Cardiac muscle cell (in vitro differentiated cells and primary cell): ENCODE results near the gene CXCL5. TPM values are rescaled to one million over a fixed set of nuclear protein-coding genes. Genes with fewer than 3 reads are reported as not detected.

ENCODE experiments used
- DNase-seq, 2 donors: peaks; one replicate each; pipeline versions ENCODE4 v3.0.0 to v3.0.0-alpha.2; 2010 to 2017; ENCODE audit warnings: low read depth in 1 of 2, low spot score in 1 of 2
- H3K27ac ChIP-seq: fragments of 200-600 bp; sonication (generic); 2 replicates; pipeline ENCODE4 v1.5.1; 2016
- H3K27me3 ChIP-seq: fragments of 200-600 bp; sonication (generic); 2 replicates; pipeline ENCODE4 v1.6.0; 2016; ENCODE audit warnings: control low read depth
- H3K36me3 ChIP-seq: fragments of 200-600 bp; sonication (generic); 2 replicates; pipeline ENCODE4 v1.5.1; 2016; ENCODE audit warnings: control low read depth
- H3K4me1 ChIP-seq: fragments of 200-600 bp; sonication (generic); 2 replicates; pipeline ENCODE4 v1.8.1; 2017; ENCODE audit warnings: low read depth, mild to moderate bottlenecking, mixed run types
- H3K4me3 ChIP-seq: fragments of 200-600 bp; sonication (generic); 2 replicates; pipeline ENCODE4 v1.5.1; 2016; ENCODE audit warnings: mild to moderate bottlenecking
- H3K9me3 ChIP-seq: fragments of 200-600 bp; sonication (generic); 2 replicates; pipeline ENCODE4 v1.5.1; 2017; ENCODE audit warnings: low read depth, mild to moderate bottlenecking, control low read depth
- polyA plus RNA-seq: library from polyadenylated mRNA; unstranded; fragments of >200 nt; fragmentation: Nextera tagmentation; extraction: Ambion mirVana; gene quantifications from 2 replicates; pipeline ENCODE4 v1.2.1, GENCODE V29; 2016
- total RNA-seq: library from RNA; depleted of rRNA; stranded (reverse); fragments of >200 nt; gene quantifications from 2 replicates; pipeline ENCODE4 v1.2.3, GENCODE V29; 2016
- TF ChIP-seq, protein P1 (sequence below): IDR thresholded peaks from 2 replicates; pipeline ENCODE4 v1.5.1; 2012; ENCODE audit warnings: low read depth, mild to moderate bottlenecking, low read length

Gene CXCL5
- total and polyA plus RNA-seq, 2 experiments from 2014 or later = not detected

- Histone ChIP-seq H3K9me3 (no peaks in the 10 kb centered on the region), H3K27me3 (peaks cover 6% of the 10 kb centered on the region), H3K27ac (no peak overlapping the region), H3K36me3 (no peaks in the 10 kb centered on the region), H3K4me3 (peak overlapping the region; percentile 63), H3K4me1 (no peaks in the 10 kb centered on the region)
- no peak for DNase-seq
- TF ChIP-seq, protein P1, sequence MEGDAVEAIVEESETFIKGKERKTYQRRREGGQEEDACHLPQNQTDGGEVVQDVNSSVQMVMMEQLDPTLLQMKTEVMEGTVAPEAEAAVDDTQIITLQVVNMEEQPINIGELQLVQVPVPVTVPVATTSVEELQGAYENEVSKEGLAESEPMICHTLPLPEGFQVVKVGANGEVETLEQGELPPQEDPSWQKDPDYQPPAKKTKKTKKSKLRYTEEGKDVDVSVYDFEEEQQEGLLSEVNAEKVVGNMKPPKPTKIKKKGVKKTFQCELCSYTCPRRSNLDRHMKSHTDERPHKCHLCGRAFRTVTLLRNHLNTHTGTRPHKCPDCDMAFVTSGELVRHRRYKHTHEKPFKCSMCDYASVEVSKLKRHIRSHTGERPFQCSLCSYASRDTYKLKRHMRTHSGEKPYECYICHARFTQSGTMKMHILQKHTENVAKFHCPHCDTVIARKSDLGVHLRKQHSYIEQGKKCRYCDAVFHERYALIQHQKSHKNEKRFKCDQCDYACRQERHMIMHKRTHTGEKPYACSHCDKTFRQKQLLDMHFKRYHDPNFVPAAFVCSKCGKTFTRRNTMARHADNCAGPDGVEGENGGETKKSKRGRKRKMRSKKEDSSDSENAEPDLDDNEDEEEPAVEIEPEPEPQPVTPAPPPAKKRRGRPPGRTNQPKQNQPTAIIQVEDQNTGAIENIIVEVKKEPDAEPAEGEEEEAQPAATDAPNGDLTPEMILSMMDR = no peak
These were observed 38.8 kb upstream of the CXCL5 start for GRCh38 chr4:74037076-74037955.

GRCh38 chr4:74033739-74034138 is 35.3 kb upstream of the CXCL5 start:
- Histone ChIP-seq H3K27ac (no peak overlapping the region), H3K4me1 (no peaks in the 10 kb centered on the region), H3K36me3 (no peaks in the 10 kb centered on the region)

DNA sequence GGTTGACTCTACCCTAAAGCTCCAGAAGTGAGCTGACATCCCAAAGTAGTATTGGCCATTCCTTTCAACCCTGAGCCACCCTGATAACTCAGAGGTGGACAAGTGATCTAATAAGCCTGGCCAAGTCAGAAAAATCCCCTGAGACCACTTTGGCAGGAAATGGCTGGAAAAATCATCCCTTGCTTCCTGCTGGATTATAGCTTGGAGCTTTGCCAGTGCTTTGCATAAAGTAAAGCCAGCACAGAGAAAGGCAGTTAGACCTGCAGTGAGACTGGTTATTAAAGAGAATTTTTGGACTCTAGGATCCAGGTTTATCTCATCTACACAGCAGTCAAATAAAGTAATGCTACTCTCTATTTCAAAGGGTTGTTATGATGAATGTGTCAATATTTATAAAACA is 33.6 kb upstream of the CXCL5 start:
- Histone ChIP-seq H3K9me3 (no peaks in the 10 kb centered on the region), H3K36me3 (no peaks in the 10 kb centered on the region), H3K4me3 (no peak overlapping the region), H3K27me3 (no peaks in the 10 kb centered on the region), H3K27ac (no peak overlapping the region), H3K4me1 (no peaks in the 10 kb centered on the region)
- DNase-seq = peak in 1 of 2 donors; percentile 63
- TF ChIP-seq, protein P1 = no peak

More at GRCh38 chr4:74033739-74034138, 35.3 kb upstream of the CXCL5 start:
- Histone ChIP-seq H3K4me3 (no peak overlapping the region), H3K9me3 (no peaks in the 10 kb centered on the region), H3K27me3 (no peaks in the 10 kb centered on the region)
- TF ChIP-seq, protein P1 = no peak
- DNase-seq = peak in 1 of 2 donors; percentile 40

- H3K4me3 ChIP-seq = no peak overlapping the region
- no peak overlapping the region for H3K27ac ChIP-seq
- no peaks in the 10 kb centered on the region for H3K4me1 ChIP-seq
- TF ChIP-seq, protein P1 = no peak
- DNase-seq = no peak
- no peaks in the 10 kb centered on the region for H3K36me3 ChIP-seq
- no peaks in the 10 kb centered on the region for H3K9me3 ChIP-seq
- H3K27me3 ChIP-seq = no peaks in the 10 kb centered on the region
These were observed 33.1 kb upstream of the CXCL5 start for GRCh38 chr4:74031576-74031975.

GRCh38 chr4:74030285-74030684 is 31.8 kb upstream of the CXCL5 start:
- no peak overlapping the region for H3K27ac ChIP-seq
- no peak overlapping the region for H3K4me3 ChIP-seq
- H3K4me1 ChIP-seq = no peaks in the 10 kb centered on the region
- H3K36me3 ChIP-seq = no peaks in the 10 kb centered on the region
- H3K9me3 ChIP-seq = no peaks in the 10 kb centered on the region
- DNase-seq = no peak
- H3K27me3 ChIP-seq = no peaks in the 10 kb centered on the region
- TF ChIP-seq, protein P1 = no peak
